ENCODE results near the gene KRT33A.

The KRT33A gene

GRCh38 chr17:41334385-41335305 lies 16.0 kb downstream of the KRT33A start:
- in situ Hi-C loops (cut with HindIII; ENCODE audit: low pct_ligation_motif_present, low pct_unique_long_range_greater_than_20kb, low sequenced_read_pairs) = no loop called here
- DNase-seq = no peak

- in situ Hi-C loops (cut with HindIII; ENCODE audit: low pct_ligation_motif_present, low pct_unique_long_range_greater_than_20kb, low sequenced_read_pairs) = no loop called here
- no peak for DNase-seq
Observed at GRCh38 chr17:41333836-41334235, 16.8 kb downstream of the KRT33A start.

GRCh38 chr17:41333098-41333497 lies 17.5 kb downstream of the KRT33A start:
- in situ Hi-C loops (cut with HindIII; ENCODE audit: low pct_ligation_motif_present, low pct_unique_long_range_greater_than_20kb, low sequenced_read_pairs) = no loop called here
- no peak for DNase-seq

- no peak for DNase-seq
- in situ Hi-C loops (cut with HindIII; ENCODE audit: low pct_ligation_motif_present, low pct_unique_long_range_greater_than_20kb, low sequenced_read_pairs) = no loop called here
Observed at GRCh38 chr17:41332239-41332638, 18.4 kb downstream of the KRT33A start.

GRCh38 chr17:41331606-41332005 lies 19.0 kb downstream of the KRT33A start:
- no peak for DNase-seq
- in situ Hi-C loops (cut with HindIII; ENCODE audit: low pct_ligation_motif_present, low pct_unique_long_range_greater_than_20kb, low sequenced_read_pairs) = no loop called here

- peak; percentile 72 for DNase-seq
- in situ Hi-C loops (cut with HindIII; ENCODE audit: low pct_ligation_motif_present, low pct_unique_long_range_greater_than_20kb, low sequenced_read_pairs) = no loop called here
Observed at GRCh38 chr17:41329279-41329948, 21.2 kb downstream of the KRT33A start.

GRCh38 chr17:41328207-41328606 lies 22.4 kb downstream of the KRT33A start:
- DNase-seq = no peak
- in situ Hi-C loops (cut with HindIII; ENCODE audit: low pct_ligation_motif_present, low pct_unique_long_range_greater_than_20kb, low sequenced_read_pairs) = no loop called here

GRCh38 chr17:41327411-41328120 lies 23.1 kb downstream of the KRT33A start:
- in situ Hi-C loops (cut with HindIII; ENCODE audit: low pct_ligation_motif_present, low pct_unique_long_range_greater_than_20kb, low sequenced_read_pairs) = no loop called here
- DNase-seq = no peak

GRCh38 chr17:41326173-41327145 lies 24.2 kb downstream of the KRT33A start:
- no peak for DNase-seq
- in situ Hi-C loops (cut with HindIII; ENCODE audit: low pct_ligation_motif_present, low pct_unique_long_range_greater_than_20kb, low sequenced_read_pairs) = no loop called here

GRCh38 chr17:41325611-41326010 lies 25.0 kb downstream of the KRT33A start:
- no peak for DNase-seq
- in situ Hi-C loops (cut with HindIII; ENCODE audit: low pct_ligation_motif_present, low pct_unique_long_range_greater_than_20kb, low sequenced_read_pairs) = no loop called here

- no peak for DNase-seq
- in situ Hi-C loops (cut with HindIII; ENCODE audit: low pct_ligation_motif_present, low pct_unique_long_range_greater_than_20kb, low sequenced_read_pairs) = no loop called here
Observed at GRCh38 chr17:41325126-41325525, 25.5 kb downstream of the KRT33A start.

GRCh38 chr17:41324180-41325075 lies 26.2 kb downstream of the KRT33A start:
- in situ Hi-C loops (cut with HindIII; ENCODE audit: low pct_ligation_motif_present, low pct_unique_long_range_greater_than_20kb, low sequenced_read_pairs) = no loop called here
- DNase-seq = peak; percentile 34

- in situ Hi-C loops (cut with HindIII; ENCODE audit: low pct_ligation_motif_present, low pct_unique_long_range_greater_than_20kb, low sequenced_read_pairs) = no loop called here
Observed at GRCh38 chr17:41322903-41323895, 27.4 kb downstream of the KRT33A start.

GRCh38 chr17:41322094-41322902 lies 28.3 kb downstream of the KRT33A start:
- DNase-seq = peak; percentile 62
- in situ Hi-C loops (cut with HindIII; ENCODE audit: low pct_ligation_motif_present, low pct_unique_long_range_greater_than_20kb, low sequenced_read_pairs) = no loop called here

More at GRCh38 chr17:41322903-41323895, 27.4 kb downstream of the KRT33A start:
- DNase-seq = no peak

- in situ Hi-C loops (cut with HindIII; ENCODE audit: low pct_ligation_motif_present, low pct_unique_long_range_greater_than_20kb, low sequenced_read_pairs) = no loop called here
- no peak for DNase-seq
Observed at GRCh38 chr17:41318231-41318630, 32.4 kb downstream of the KRT33A start.

All from ACHN (cell line).